B cell (primary cell): ENCODE data around the gene HDAC10. TPM values are rescaled to one million over a fixed set of nuclear protein-coding genes. Genes with fewer than 3 reads are reported as not detected.

ENCODE experiments used
- ATAC-seq: fragments of 200-7000 bp; cut with Tn5 transposase; one replicate; pipeline ENCODE4 v1.10.0; 2021; ENCODE audit warnings: low read depth, mild to moderate bottlenecking, moderate number of reproducible peaks, moderate library complexity
- CTCF ChIA-PET: fragments of 350-600 bp; sonication (Branson Sonifier 250); formaldehyde crosslinking; loops from one replicate; lab custom pipeline; 2021; ENCODE audit warnings: antibody characterized with exemption, inconsistent platforms; lab: Charles Lee
- POLR2A ChIA-PET: fragments of 350-600 bp; sonication (Branson Sonifier 250); formaldehyde crosslinking; loops from one replicate; lab custom pipeline; 2021; ENCODE audit warnings: antibody characterized with exemption; lab: Charles Lee
- DNase-seq: peaks from one replicate; pipeline ENCODE4 v3.0.0; 2013
- H2AFZ ChIP-seq: 2 replicates; pipeline ENCODE4 v1.6.1; 2012; ENCODE audit warnings: mild to moderate bottlenecking, low read depth, low read length; ENCODE audit not compliant: insufficient read depth, poor library complexity, severe bottlenecking
- H3K27ac ChIP-seq, 2 donors: 1 replicate in 1 of 2; 2 replicates in 1 of 2; pipeline ENCODE4 v1.5.1; 2012 to 2013; ENCODE audit warnings: low read length in 2 of 2, mild to moderate bottlenecking in 2 of 2, moderate library complexity in 1 of 2
- H3K27me3 ChIP-seq, 4 experiments: fragments of 200-600 bp in 1 of 4; sonication (generic) in 1 of 4; replicated peaks in 1 of 4; 1 replicate in 2 of 4; 2 replicates in 2 of 4; pipeline versions ENCODE4 v1.6.1 to v1.7.0; 2013 to 2016; ENCODE audit warnings: low read length in 3 of 4, mild to moderate bottlenecking in 2 of 4, mixed read lengths in 1 of 4, moderate library complexity in 1 of 4; ENCODE audit not compliant: insufficient read depth in 4 of 4, control insufficient read depth in 3 of 4; ENCODE audit errors: control extremely low read depth in 1 of 4
- H3K36me3 ChIP-seq, 2 experiments: replicated peaks in 1 of 2; 1 replicate in 1 of 2; 2 replicates in 1 of 2; pipeline versions ENCODE4 v1.6.1 to v1.7.1; 2013; ENCODE audit warnings: low read length in 1 of 2; ENCODE audit not compliant: insufficient read depth in 2 of 2, control insufficient read depth in 1 of 2; ENCODE audit errors: control extremely low read depth in 1 of 2, extremely low read depth in 1 of 2
- H3K4me1 ChIP-seq, 2 donors: fragments of 200-600 bp in 1 of 2; sonication (generic) in 1 of 2; 1 replicate in 1 of 2; 2 replicates in 1 of 2; pipeline versions ENCODE4 v1.5.1 to v1.6.1; 2013 to 2017; ENCODE audit warnings: low read length in 2 of 2; ENCODE audit not compliant: control insufficient read depth in 2 of 2, insufficient read depth in 2 of 2
- H3K4me2 ChIP-seq: replicated peaks from 2 replicates; pipeline ENCODE3; 2012; ENCODE audit warnings: mild to moderate bottlenecking, low read depth, low read length; ENCODE audit not compliant: poor library complexity, severe bottlenecking
- H3K4me3 ChIP-seq, 5 experiments: fragments of 200-600 bp in 1 of 5; sonication (generic) in 1 of 5; 1 replicate in 3 of 5; 2 replicates in 2 of 5; pipeline versions ENCODE4 v1.5.1 to v1.7.0; 2011 to 2016; ENCODE audit warnings: low read length in 4 of 5, mild to moderate bottlenecking in 4 of 5, low read depth in 2 of 5, control low read depth in 1 of 5, moderate library complexity in 1 of 5; ENCODE audit not compliant: insufficient read depth in 1 of 5; ENCODE audit errors: control extremely low read depth in 1 of 5, extremely low read depth in 1 of 5
- H3K79me2 ChIP-seq: fragments of 200-600 bp; sonication (generic); one replicate; pipeline ENCODE4 v1.6.0; 2016; ENCODE audit warnings: low read length; ENCODE audit not compliant: control insufficient read depth, insufficient read depth
- H3K9ac ChIP-seq: fragments of 200-600 bp; sonication (generic); 2 replicates; pipeline ENCODE4 v1.6.1; 2017; ENCODE audit warnings: mild to moderate bottlenecking, low read length, moderate library complexity
- H3K9me3 ChIP-seq, 3 donors: one replicate each; pipeline versions ENCODE4 v1.6.1 to v1.7.1; 2013; ENCODE audit warnings: low read length in 2 of 3; ENCODE audit not compliant: control insufficient read depth in 2 of 3, insufficient read depth in 1 of 3; ENCODE audit errors: control extremely low read depth in 1 of 3
- H4K20me1 ChIP-seq: 2 replicates; pipeline ENCODE4 v1.6.0; 2012; ENCODE audit warnings: mild to moderate bottlenecking, low read length; ENCODE audit not compliant: insufficient read depth, control insufficient read depth, poor library complexity, severe bottlenecking
- H3K27ac Mint-ChIP-seq: one replicate; pipeline ENCODE4 v1.8.0; 2021; ENCODE audit warnings: mixed read lengths
- H3K27me3 Mint-ChIP-seq: one replicate; pipeline ENCODE4 v1.8.0; 2021; ENCODE audit warnings: mixed read lengths
- H3K4me1 Mint-ChIP-seq: one replicate; pipeline ENCODE4 v1.8.0; 2021; ENCODE audit warnings: mixed read lengths
- H3K4me3 Mint-ChIP-seq: one replicate; pipeline ENCODE4 v1.8.0; 2021; ENCODE audit warnings: mixed read lengths
- H3K9me3 Mint-ChIP-seq: one replicate; pipeline ENCODE4 v1.8.0; 2022; ENCODE audit warnings: mixed read lengths; ENCODE audit not compliant: insufficient read depth
- CTCF ChIP-seq: fragments of 200-600 bp; IDR thresholded peaks from one replicate; pipeline ENCODE4 v1.8.0; 2022; ENCODE audit warnings: antibody characterized with exemption, mild to moderate bottlenecking
- EZH2 ChIP-seq: IDR thresholded peaks from 2 replicates; pipeline ENCODE4 v1.6.1; 2012; ENCODE audit warnings: borderline replicate concordance, low read depth, mild to moderate bottlenecking, moderate library complexity, low read length; ENCODE audit not compliant: insufficient read depth, poor library complexity, severe bottlenecking
- WGBS: methylation state at CpG from one replicate; pipeline ENCODE4 v1.1.5; 2013; ENCODE audit warnings: missing lambda C conversion rate; ENCODE audit not compliant: insufficient coverage; 5-methylcytosine and 5-hydroxymethylcytosine counted together
- intact Hi-C: fragments of 100-400 bp; cut with micrococcal nuclease; formaldehyde crosslinking; loops from one replicate; pipeline ENCODE4 v1.10.0; 2022
- polyA plus RNA-seq: library from polyadenylated mRNA; depleted of rRNA; stranded (reverse); fragments of >200 nt; gene quantifications from 2 replicates; pipeline ENCODE4 v1.2.3, GENCODE V29; 2012
- total RNA-seq, 2 donors: library from RNA; stranded (reverse); fragments of 120-200 nt in 1 of 2; gene quantifications; 1 replicate in 1 of 2; 2 replicates in 1 of 2; pipeline versions ENCODE4 v1.2.3 to v1.2.4, GENCODE V29; 2013 to 2022

HDAC10 gene
- total and polyA plus RNA-seq, 2 donors (not counting 1 experiment from before 2014, with no cell fraction given): 136 to 187 TPM

- H3K9me3 ChIP-seq: no peaks in the 10 kb centered on the region
- peak overlapping the region; percentile 83 for H2AFZ ChIP-seq
- H3K4me3 ChIP-seq: peak overlapping the region in 2 of 5 experiments; percentile 69 to 80
- Mint-ChIP-seq H3K4me1 (peaks cover 22% of the 10 kb centered on the region), H3K4me3 (peak overlapping the region; percentile 86), H3K27ac (peak overlapping the region; percentile 67), H3K27me3 (no peaks in the 10 kb centered on the region), H3K9me3 (no peaks in the 10 kb centered on the region)
- peaks cover 28% of the 10 kb centered on the region for H4K20me1 ChIP-seq
- peaks cover 0 to 13% of the 10 kb centered on the region in 2 experiments for H3K36me3 ChIP-seq
- H3K27ac ChIP-seq: no peak overlapping the region
- DNase-seq: peak; percentile 82
- peak; percentile 67 for ATAC-seq
- H3K27me3 ChIP-seq: no peaks in the 10 kb centered on the region
- ChIA-PET CTCF (interaction anchor here (0.6 to 3.8 kb wide), 25 partner anchors 10 to 369 kb away, joined by 3 to 52 read pairs (median 4); partner anchors contain the start of genes DENND6B, MAPK12, PLXNB2 and SCO2), POLR2A (interaction anchor here (0.6 to 3.1 kb wide), 7 partner anchors 9 to 369 kb away, joined by 3 to 12 read pairs (median 4); no protein-coding TSS in a partner anchor)
- H3K79me2 ChIP-seq: peaks cover 12% of the 10 kb centered on the region
- no peak overlapping the region for H3K9ac ChIP-seq
- H3K4me1 ChIP-seq: peaks cover 14 to 38% of the 10 kb centered on the region in 2 donors
- WGBS: 61% methylated on average over 15 of the region's 25 CpGs
- intact Hi-C loops: loop anchor here (1.0 to 5.0 kb wide), 6 partner anchors 8 to 330 kb away; partner anchors contain the start of genes CHKB, DENND6B and MAPK11
- peak; percentile 76 for TF ChIP-seq CTCF
- no peak for TF ChIP-seq EZH2
- H3K4me2 ChIP-seq: peak overlapping the region; percentile 95
Measured at GRCh38 chr22:50252082-50253045, 1.3 kb upstream of the HDAC10 start.
